Stimulated activated CD8-positive, alpha-beta memory T cell treated with anti-CD3 and anti-CD28 coated beads, Interleukin-7, amount 100 ng/mL, for 48 hours (primary cell): ENCODE results near the gene SOX8.
"Not testable (repeated sequence)": the region's sequence is repeated elsewhere in the genome, so short reads cannot be mapped to it uniquely, and the experiment has no call there.

ENCODE experiments used
- DNase-seq, 2 donors: peaks; one replicate each; pipeline ENCODE4 v3.0.0-alpha.2; 2020; ENCODE audit warnings: low read depth in 1 of 2; ENCODE audit errors: extremely low read depth in 1 of 2

Gene SOX8

DNA sequence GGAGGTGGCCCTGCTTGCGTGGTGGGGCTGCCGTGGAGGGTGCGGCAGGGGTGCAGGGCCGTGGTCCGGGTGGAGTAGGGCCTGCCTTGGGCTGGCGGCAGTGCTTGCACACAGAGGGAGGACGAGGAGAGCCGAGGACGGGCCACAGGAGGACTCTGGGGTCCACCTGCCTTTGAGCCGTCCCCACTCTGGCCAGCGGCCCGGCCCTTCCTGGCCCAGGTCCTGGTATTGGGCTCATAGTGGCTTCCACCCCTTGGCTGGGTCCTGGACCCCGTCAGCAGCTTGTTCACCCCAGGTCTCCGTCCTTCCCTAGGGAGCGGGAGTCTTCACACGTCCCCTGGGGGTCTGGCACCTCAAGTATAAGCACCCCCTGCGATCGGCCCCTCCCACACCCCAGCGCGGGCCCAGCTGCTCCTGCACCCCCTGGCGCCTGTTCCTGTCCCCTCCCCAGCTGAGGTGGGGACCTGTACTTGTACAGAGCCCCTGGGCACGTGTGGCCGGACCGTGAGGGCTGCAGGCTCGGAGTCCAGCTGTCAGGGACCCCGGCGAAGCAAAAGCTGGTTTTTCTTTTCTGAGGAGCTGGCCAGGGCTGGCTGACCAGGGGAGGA is 40.1 kb downstream of the SOX8 start:
- no peak for DNase-seq

DNA sequence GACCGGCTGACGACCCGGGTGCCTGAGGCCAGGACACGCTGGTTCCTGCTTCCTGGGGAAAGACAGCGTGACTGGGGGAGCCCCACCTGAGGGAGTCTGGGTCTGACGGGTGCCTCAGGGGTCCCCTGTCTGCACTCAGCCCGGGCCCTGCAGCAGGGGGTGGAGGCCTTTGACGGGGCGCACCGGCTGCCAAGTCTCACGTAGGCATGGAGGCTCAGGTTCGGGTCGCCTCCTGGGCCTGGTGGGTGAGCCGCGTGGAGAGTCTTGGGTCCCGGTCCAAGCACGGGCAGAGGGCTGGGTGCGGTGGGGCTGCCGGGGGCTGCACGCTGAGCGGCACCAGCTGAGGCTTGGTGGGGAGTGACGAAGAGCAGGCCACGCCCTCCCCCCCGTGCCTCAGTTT is 40.9 kb downstream of the SOX8 start:
- no peak for DNase-seq

GRCh38 chr16:1024138-1024537 is 42.6 kb downstream of the SOX8 start:
- no peak for DNase-seq

DNA sequence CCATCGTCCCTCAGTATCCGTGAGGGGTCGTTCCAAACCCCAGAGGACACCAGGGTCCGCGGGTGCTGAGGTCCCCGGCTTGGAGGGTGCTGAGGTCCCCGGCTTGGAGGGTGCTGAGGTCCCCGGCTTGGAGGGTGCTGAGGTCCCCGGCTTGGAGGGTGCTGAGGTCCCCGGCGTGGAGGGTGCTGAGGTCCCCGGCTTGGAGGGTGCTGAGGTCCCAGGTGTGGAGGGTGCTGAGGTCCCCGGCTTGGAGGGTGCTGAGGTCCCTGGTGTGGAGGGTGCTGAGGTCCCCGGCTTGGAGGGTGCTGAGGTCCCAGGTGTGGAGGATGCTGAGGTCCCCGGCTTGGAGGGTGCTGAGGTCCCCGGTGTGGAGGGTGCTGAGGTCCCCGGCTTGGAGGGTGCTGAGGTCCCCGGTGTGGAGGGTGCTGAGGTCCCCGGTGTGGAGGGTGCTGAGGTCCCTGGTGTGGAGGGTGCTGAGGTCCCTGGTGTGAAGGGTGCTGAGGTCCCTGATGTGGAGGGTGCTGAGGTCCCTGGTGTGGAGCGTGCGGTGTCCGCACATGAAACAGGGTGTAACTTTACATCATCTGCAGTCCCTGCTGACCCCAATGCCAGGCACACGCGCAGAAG is 43.7 kb downstream of the SOX8 start:
- not testable (repeated sequence) for DNase-seq

- no peak for DNase-seq
Observed at GRCh38 chr16:1026057-1026783, 44.6 kb downstream of the SOX8 start.

- no peak for DNase-seq
Observed at GRCh38 chr16:1026784-1027500, 45.4 kb downstream of the SOX8 start.

- no peak for DNase-seq
Observed at GRCh38 chr16:1027501-1027815, 45.9 kb downstream of the SOX8 start.

GRCh38 chr16:1028056-1028455 is 46.5 kb downstream of the SOX8 start:
- no peak for DNase-seq

DNA sequence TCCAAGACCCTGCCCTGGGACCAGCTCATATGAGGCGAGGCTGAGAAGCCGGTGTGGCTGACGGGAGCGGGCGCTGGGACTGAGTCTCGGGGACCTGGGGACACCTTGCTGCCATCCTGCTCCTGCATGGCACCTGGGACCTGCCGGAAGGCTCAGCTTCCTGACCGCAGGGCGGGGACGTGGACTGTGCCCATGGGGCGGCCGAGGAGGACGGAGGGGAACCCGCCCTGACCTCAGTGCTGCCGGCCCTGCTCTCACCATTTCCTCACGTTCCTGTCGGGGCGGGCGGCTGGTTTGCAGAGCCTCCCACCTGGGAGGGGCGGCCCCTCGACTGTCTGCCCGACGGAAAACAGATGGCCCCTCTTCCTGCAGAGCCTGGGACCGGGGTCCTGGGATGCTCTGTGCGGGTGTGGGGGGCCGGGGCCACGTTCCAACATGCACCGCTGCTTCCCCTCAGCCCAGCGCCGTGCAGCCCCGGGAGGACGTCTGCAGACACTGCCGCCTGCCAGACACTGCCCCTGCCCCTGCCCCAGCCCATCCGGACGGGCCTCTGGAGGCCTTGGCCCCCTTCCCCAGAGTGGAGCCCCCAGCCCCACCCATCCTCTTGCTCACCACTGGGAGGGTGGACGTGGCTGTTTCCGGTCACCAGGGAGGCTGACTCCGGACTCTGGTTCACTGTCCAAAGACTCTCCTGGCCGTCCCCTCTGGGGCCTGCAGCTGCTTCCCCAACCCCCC is 47.1 kb downstream of the SOX8 start:
- no peak for DNase-seq

DNA sequence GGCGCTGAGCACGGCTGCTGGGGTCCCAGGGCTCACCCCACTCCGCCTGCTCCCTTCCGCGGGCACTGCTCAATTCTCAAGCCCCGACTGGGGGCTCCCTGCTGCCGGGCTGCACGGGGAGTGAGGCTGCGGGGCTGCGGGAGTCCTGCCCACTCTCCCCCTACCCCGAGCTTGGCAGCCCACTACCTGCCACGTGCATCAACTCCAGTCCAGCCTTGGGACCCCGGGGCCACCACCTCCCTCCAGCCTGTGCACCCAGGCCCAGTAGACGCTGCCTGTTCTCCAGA is 47.6 kb downstream of the SOX8 start:
- DNase-seq, result no peak

- no peak for DNase-seq
Observed at GRCh38 chr16:1030473-1030901, 48.9 kb downstream of the SOX8 start.

DNA sequence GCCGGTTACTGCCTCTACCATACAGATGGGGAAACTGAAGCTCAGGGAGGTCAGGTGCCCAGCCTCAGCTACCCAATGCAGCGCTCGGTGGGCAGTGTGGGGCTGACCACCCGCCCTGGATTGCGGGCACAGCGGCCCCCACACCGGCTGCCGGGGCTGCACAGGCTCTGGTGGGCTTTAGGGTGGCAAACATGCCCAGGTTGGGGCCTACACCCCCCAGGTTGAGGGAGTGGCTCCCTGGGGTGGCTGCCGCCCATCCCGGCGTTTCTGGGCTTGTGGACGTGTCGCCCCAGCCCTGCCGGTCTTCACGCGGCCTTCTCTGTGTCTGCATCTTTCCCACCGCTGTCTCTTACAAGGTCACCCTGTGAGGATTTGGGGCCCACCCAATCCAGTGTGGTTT is 50.1 kb downstream of the SOX8 start:
- DNase-seq, result no peak

GRCh38 chr16:1032607-1033006 is 51.0 kb downstream of the SOX8 start:
- no peak for DNase-seq

DNA sequence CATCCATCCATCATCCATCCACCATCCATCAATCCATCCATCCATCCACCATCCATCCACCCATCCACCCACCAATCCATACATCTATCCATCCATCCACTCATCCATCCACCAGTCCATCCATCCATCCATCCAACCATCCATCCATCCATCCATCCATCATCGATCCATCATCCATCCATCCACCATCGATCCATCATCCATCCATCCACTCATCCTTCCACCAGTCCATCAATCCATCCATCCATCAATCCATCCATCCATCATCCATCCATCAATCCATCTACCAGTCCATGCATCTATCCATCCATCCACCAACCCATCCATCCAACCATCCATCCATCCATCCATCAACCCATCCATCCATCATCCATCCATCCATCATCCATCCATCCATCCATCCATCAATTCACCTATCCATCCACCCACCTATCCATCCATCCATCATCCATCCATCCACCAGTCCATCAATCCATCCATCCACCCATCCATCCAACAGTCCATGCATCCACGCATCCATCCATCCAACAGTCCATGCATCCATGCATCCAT is 51.6 kb downstream of the SOX8 start:
- DNase-seq, result no peak

GRCh38 chr16:1034230-1035065 is 52.9 kb downstream of the SOX8 start:
- no peak for DNase-seq

DNA sequence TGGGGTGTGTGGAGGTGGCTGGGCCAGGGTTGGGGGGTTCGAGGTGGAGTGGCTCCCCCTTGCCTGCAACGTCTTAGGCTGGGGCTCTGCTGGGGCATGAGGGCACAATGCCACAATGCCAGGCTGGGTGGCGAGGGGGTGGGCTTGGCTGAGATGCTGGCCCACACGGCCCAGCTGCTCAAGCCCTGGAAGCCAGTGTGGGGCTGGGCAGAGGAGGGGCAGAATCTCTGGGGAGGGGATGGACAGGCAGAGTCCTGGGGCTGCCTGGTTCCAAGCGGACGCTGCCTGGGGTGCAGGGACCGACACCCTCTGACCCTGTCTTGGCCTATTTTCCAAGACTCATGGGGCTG is 53.5 kb downstream of the SOX8 start:
- DNase-seq, result no peak

DNA sequence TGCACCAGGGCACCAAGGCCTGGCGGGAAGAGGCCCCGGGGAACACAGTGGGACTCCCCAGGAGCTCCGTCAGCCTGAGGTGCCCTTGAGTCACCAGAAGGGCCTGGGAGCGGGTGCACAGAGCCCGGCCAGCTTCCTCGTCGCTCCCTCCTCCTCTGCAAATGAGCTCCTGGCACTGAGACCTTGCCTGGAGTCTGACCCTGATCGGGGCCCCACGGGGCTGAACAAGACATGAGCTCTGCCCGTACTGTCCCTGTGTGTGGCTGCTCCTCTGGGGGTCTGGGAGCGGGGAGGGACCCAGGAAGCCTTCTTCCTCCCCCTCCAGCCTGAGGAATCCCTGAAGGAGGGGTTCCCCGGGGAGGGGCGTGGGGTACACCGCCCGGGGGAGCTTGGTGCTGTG is 54.6 kb downstream of the SOX8 start:
- no peak for DNase-seq
